SK-N-SH (cell line): ENCODE results near the gene PBX4. TPM values are rescaled to one million over a fixed set of nuclear protein-coding genes. Genes with fewer than 3 reads are reported as not detected.

Experiments
- CTCF ChIA-PET: fragments of 300-600, 350-600 bp; formaldehyde crosslinking; extraction: SDS; loops from one replicate; lab custom pipeline; 2021; lab: Yijun Ruan, JAX
- POLR2A ChIA-PET: fragments of 350-600 bp; sonication (Branson Sonifier 250); formaldehyde crosslinking; extraction: SDS; loops from one replicate; lab custom pipeline; 2020; ENCODE audit warnings: antibody characterized with exemption, inconsistent platforms; lab: Yijun Ruan, JAX
- DNase-seq: peaks from one replicate; pipeline ENCODE4 v3.0.0; 2012
- H2AFZ ChIP-seq: fragments of 200-600 bp; sonication (generic); 2 replicates; pipeline ENCODE4 v1.8.1; 2016; ENCODE audit warnings: antibody characterized with exemption, mild to moderate bottlenecking, low read depth
- H3F3A ChIP-seq: fragments of 200-600 bp; sonication (generic); replicated peaks from 2 replicates; pipeline ENCODE3; 2016; ENCODE audit warnings: antibody characterized with exemption, mild to moderate bottlenecking; ENCODE audit not compliant: insufficient read depth
- H3K27ac ChIP-seq, 2 experiments: fragments of 200-500 bp in 1 of 2; fragments of 200-600 bp in 1 of 2; sonication (Bioruptor generic) in 1 of 2; sonication (generic), shearing (Covaris generic) in 1 of 2; 2 replicates each; pipeline versions ENCODE4 v1.5.1 to v1.6.1; 2014 to 2016; ENCODE audit warnings: low read depth in 2 of 2, inconsistent platforms in 1 of 2, low read length in 1 of 2, mild to moderate bottlenecking in 1 of 2, mixed read lengths in 1 of 2
- H3K27me3 ChIP-seq: fragments of 200-600 bp; sonication (generic), shearing (Covaris generic); 2 replicates; pipeline ENCODE4 v1.6.1; 2016; ENCODE audit warnings: mixed run types; ENCODE audit not compliant: insufficient read depth
- H3K36me3 ChIP-seq, 2 experiments: fragments of 200-500 bp in 1 of 2; fragments of 200-600 bp in 1 of 2; sonication (Bioruptor generic) in 1 of 2; sonication (generic) in 1 of 2; replicated peaks in 1 of 2; 2 replicates each; pipeline versions ENCODE3 to v1.5.1; 2014 to 2016; ENCODE audit warnings: low read length in 1 of 2, mild to moderate bottlenecking in 1 of 2; ENCODE audit not compliant: insufficient read depth in 2 of 2, control insufficient read depth in 1 of 2
- H3K4me1 ChIP-seq, 2 experiments: fragments of 200-500 bp in 1 of 2; fragments of 200-600 bp in 1 of 2; sonication (Bioruptor generic) in 1 of 2; sonication (generic), shearing (Covaris generic) in 1 of 2; 2 replicates each; pipeline versions ENCODE4 v1.5.1 to v1.6.1; 2014 to 2016; ENCODE audit warnings: low read depth in 1 of 2, low read length in 1 of 2, mixed run types in 1 of 2; ENCODE audit not compliant: insufficient read depth in 2 of 2, control insufficient read depth in 1 of 2
- H3K4me2 ChIP-seq: fragments of 200-600 bp; sonication (generic), shearing (Covaris generic); 2 replicates; pipeline ENCODE4 v1.6.1; 2017; ENCODE audit warnings: mixed run types
- H3K4me3 ChIP-seq, 2 experiments: fragments of 200-500 bp in 1 of 2; fragments of 200-600 bp in 1 of 2; sonication (Bioruptor generic) in 1 of 2; sonication (generic), shearing (Covaris generic) in 1 of 2; 2 replicates each; pipeline versions ENCODE4 v1.5.1 to v1.8.1; 2014 to 2016; ENCODE audit warnings: low read depth in 2 of 2, inconsistent platforms in 1 of 2, low read length in 1 of 2, mild to moderate bottlenecking in 1 of 2, mixed read lengths in 1 of 2, moderate library complexity in 1 of 2
- H3K79me2 ChIP-seq: fragments of 200-600 bp; sonication (generic); 2 replicates; pipeline ENCODE4 v1.8.1; 2017; ENCODE audit warnings: mild to moderate bottlenecking; ENCODE audit not compliant: insufficient read depth
- H3K9ac ChIP-seq: fragments of 200-600 bp; sonication (generic); 2 replicates; pipeline ENCODE4 v1.6.1; 2017; ENCODE audit warnings: mixed run types
- H3K9me2 ChIP-seq: fragments of 200-600 bp; sonication (generic); 2 replicates; pipeline ENCODE4 v1.6.1; 2017; ENCODE audit warnings: mixed run types
- H3K9me3 ChIP-seq: fragments of 200-600 bp; sonication (generic); 2 replicates; pipeline ENCODE4 v1.6.1; 2017; ENCODE audit warnings: mixed run types, mild to moderate bottlenecking, moderate library complexity
- H4K20me1 ChIP-seq: fragments of 200-600 bp; sonication (generic); 2 replicates; pipeline ENCODE4 v1.6.1; 2017; ENCODE audit warnings: mild to moderate bottlenecking, mixed run types; ENCODE audit not compliant: insufficient read depth
- CTCF ChIP-seq: fragments of 200-600 bp; sonication (generic); IDR thresholded peaks from 2 replicates; pipeline ENCODE4 v1.6.1; 2017; ENCODE audit warnings: antibody characterized with exemption, mild to moderate bottlenecking, moderate library complexity
- ELF1 ChIP-seq: IDR thresholded peaks from 2 replicates; pipeline ENCODE4 v1.4.0; 2012
- FOSL2 ChIP-seq: IDR thresholded peaks from 2 replicates; pipeline ENCODE4 v1.4.0; 2012; ENCODE audit warnings: low read depth, mild to moderate bottlenecking, moderate library complexity, borderline replicate concordance
- FOXM1 ChIP-seq: IDR thresholded peaks from 2 replicates; pipeline ENCODE4 v1.4.0; 2012; ENCODE audit warnings: low read depth, mild to moderate bottlenecking
- JUND ChIP-seq: IDR thresholded peaks from 2 replicates; pipeline ENCODE4 v1.4.0; 2012
- MEF2A ChIP-seq: IDR thresholded peaks from 2 replicates; pipeline ENCODE4 v1.4.0; 2012; ENCODE audit warnings: low read depth, borderline replicate concordance
- MXI1 ChIP-seq: IDR thresholded peaks from 2 replicates; pipeline ENCODE4 v1.6.1; 2012; ENCODE audit warnings: mild to moderate bottlenecking, low read depth, low read length, improper control_type of control experiment
- NFIC ChIP-seq: IDR thresholded peaks from 2 replicates; pipeline ENCODE4 v1.4.0; 2012; ENCODE audit warnings: borderline replicate concordance
- NRF1 ChIP-seq: IDR thresholded peaks from 2 replicates; pipeline ENCODE4 v1.6.1; 2012; ENCODE audit warnings: low read depth, mild to moderate bottlenecking, low read length
- RAD21 ChIP-seq: IDR thresholded peaks from 2 replicates; pipeline ENCODE4 v1.6.1; 2012; ENCODE audit warnings: mild to moderate bottlenecking, low read length
- REST ChIP-seq: IDR thresholded peaks from 2 replicates; pipeline ENCODE4 v1.6.1; 2012; ENCODE audit warnings: mild to moderate bottlenecking, low read depth, low read length, moderate library complexity
- RFX5 ChIP-seq: IDR thresholded peaks from 2 replicates; pipeline ENCODE4 v1.6.1; 2012; ENCODE audit warnings: mild to moderate bottlenecking, improper control_type of control experiment, low read length
- RXRA ChIP-seq: IDR thresholded peaks from 2 replicates; pipeline ENCODE4 v1.4.0; 2012; ENCODE audit warnings: low read depth, mild to moderate bottlenecking, borderline replicate concordance
- SIN3A ChIP-seq: IDR thresholded peaks from 2 replicates; pipeline ENCODE4 v1.6.1; 2012; ENCODE audit warnings: low read depth, mild to moderate bottlenecking, low read length, moderate library complexity, borderline replicate concordance
- SMC3 ChIP-seq: IDR thresholded peaks from 2 replicates; pipeline ENCODE4 v1.6.1; 2012; ENCODE audit warnings: low read depth, low read length, improper control_type of control experiment
- TCF12 ChIP-seq: IDR thresholded peaks from 2 replicates; pipeline ENCODE4 v1.4.0; 2012
- TEAD4 ChIP-seq: IDR thresholded peaks from 2 replicates; pipeline ENCODE4 v1.4.0; 2012; ENCODE audit warnings: mild to moderate bottlenecking, borderline replicate concordance; ENCODE audit not compliant: insufficient read depth
- ZBTB33 ChIP-seq: IDR thresholded peaks from 2 replicates; pipeline ENCODE4 v1.4.0; 2012; ENCODE audit warnings: low read depth, borderline replicate concordance
- WGBS: methylation state at CpG from one replicate; pipeline ENCODE4 v1.1.6; 2017; ENCODE audit warnings: low lambda C conversion rate; 5-methylcytosine and 5-hydroxymethylcytosine counted together
- polyA plus RNA-seq, 3 experiments: library from polyadenylated mRNA; depleted of rRNA; stranded (reverse); fragments of >200 nt; gene quantifications; 2 replicates each; pipeline ENCODE4 v1.2.3, GENCODE V29; 2012

Gene PBX4
- polyA plus RNA-seq, 1 of the 3 experiments (the other 2 are of a cell fraction), result 6.4 TPM

- Histone ChIP-seq H3K9me3 (no peaks in the 10 kb centered on the region), H3K4me2 (no peak overlapping the region), H3K4me1 (peaks cover 0 to 36% of the 10 kb centered on the region in 2 experiments; a peak in 1 of 4 replicates), H4K20me1 (no peaks in the 10 kb centered on the region), H3K4me3 (no peak overlapping the region), H3K9me2 (no peaks in the 10 kb centered on the region), H3K36me3 (no peaks in the 10 kb centered on the region), H3K9ac (no peak overlapping the region), H3K27ac (no peak overlapping the region), H2AFZ (no peak overlapping the region), H3K27me3 (no peaks in the 10 kb centered on the region)
- ChIA-PET CTCF (interaction anchor here (1.6 to 1.7 kb wide), 2 partner anchors 12 to 101 kb away, joined by 3 to 5 read pairs; partner anchors contain the start of gene GMIP), POLR2A (no interaction called here)
- DNase-seq, result no peak
- 88% methylated on average over 11 of the region's 12 CpGs for WGBS
- no peak for TF ChIP-seq SIN3A
- no peak for TF ChIP-seq MEF2A
- no peak for TF ChIP-seq NFIC
- no peak for TF ChIP-seq ZBTB33
- TF ChIP-seq RFX5, result no peak
- TF ChIP-seq FOXM1, result no peak
- no peak for TF ChIP-seq RXRA
- TF ChIP-seq ELF1, result no peak
- TF ChIP-seq RAD21, result no peak
- TF ChIP-seq, all 33 proteins: peak for 0
- Histone ChIP-seq H3K79me2 (no peaks in the 10 kb centered on the region), H3F3A (no peaks in the 10 kb centered on the region)
Measured at GRCh38 chr19:19542507-19542906, 76.0 kb downstream of the PBX4 start.

GRCh38 chr19:19541616-19542015, 76.9 kb downstream of the PBX4 start:
- Histone ChIP-seq H4K20me1 (no peaks in the 10 kb centered on the region), H2AFZ (no peak overlapping the region), H3K9me3 (no peaks in the 10 kb centered on the region), H3K36me3 (no peaks in the 10 kb centered on the region), H3K9ac (no peak overlapping the region), H3K27me3 (no peaks in the 10 kb centered on the region), H3K4me1 (peaks cover 0 to 30% of the 10 kb centered on the region in 2 experiments; a peak in 1 of 4 replicates), H3K4me3 (no peak overlapping the region), H3K4me2 (no peak overlapping the region), H3K79me2 (no peaks in the 10 kb centered on the region), H3K9me2 (no peaks in the 10 kb centered on the region), H3F3A (no peaks in the 10 kb centered on the region), H3K27ac (no peak overlapping the region; a peak in 1 of 4 replicates)
- ChIA-PET CTCF (interaction anchor here (1.3 to 15.3 kb wide), 2 partner anchors 10 to 12 kb away, joined by 9 to 258 read pairs; no protein-coding TSS in a partner anchor), POLR2A (interaction anchor here (1.3 kb wide), 1 partner anchor 12 kb away, joined by 5 read pairs; no protein-coding TSS in a partner anchor)
- TF ChIP-seq TCF12 (no peak), NRF1 (no peak), FOXM1 (no peak), MXI1 (no peak), TEAD4 (no peak), JUND (no peak), FOSL2 (no peak), MEF2A (no peak), ZBTB33 (no peak), CTCF (no peak), SMC3 (no peak), REST (no peak)
- 54% methylated on average over 6 of the region's 16 CpGs for WGBS
- DNase-seq, result no peak
